NCI-H2081 (cell line): ENCODE results near the gene TOPBP1.
"Not testable (repeated sequence)": the region's sequence is repeated elsewhere in the genome, so short reads cannot be mapped to it uniquely, and the experiment has no call there.

Experiments used
- DNase-seq, 2 experiments: peaks; one replicate each; lab custom pipeline; 2025; lab: John Stamatoyannopoulos, UW

Gene TOPBP1

GRCh38 chr3:133570937-133571320 lies 90.8 kb downstream of the TOPBP1 start:
- DNase-seq = no peak

GRCh38 chr3:133570139-133570936 lies 91.4 kb downstream of the TOPBP1 start:
- no peak for DNase-seq

DNA sequence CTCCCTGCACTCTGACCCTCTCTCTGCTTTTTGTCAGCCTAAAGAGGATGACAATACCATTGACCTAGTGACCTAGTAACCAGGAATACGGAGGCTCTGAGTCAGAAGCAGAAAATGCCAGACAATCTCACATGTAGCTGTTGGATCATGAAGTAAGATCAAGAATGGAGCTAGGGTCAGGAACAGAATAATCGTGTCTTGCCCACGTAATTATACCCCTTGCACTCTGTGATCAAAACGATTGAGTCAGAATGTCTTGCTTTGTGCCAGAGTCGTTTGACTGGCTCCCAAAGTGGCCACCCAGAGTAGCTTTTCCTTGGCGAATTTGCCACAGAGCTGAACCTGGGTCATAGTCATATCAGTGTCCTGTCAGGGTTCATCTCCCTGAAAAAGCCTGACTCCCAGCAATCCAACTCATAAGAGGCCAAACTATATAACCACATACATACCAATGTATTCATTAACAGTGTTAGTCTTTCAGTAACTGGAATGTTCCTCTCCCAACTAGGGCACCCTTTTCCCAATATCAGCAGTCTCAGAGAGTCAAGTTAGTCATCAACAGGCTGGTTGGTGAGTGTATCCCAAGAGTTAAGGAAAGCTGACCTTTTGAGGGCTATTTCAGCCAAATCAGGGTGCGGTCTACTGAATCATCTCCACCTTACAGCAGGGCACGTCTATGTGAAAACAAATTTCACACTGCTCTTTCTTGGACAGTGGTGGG lies 93.3 kb downstream of the TOPBP1 start:
- no peak for DNase-seq

- no peak for DNase-seq
Measured at GRCh38 chr3:133563816-133564215, 97.9 kb downstream of the TOPBP1 start.

DNA sequence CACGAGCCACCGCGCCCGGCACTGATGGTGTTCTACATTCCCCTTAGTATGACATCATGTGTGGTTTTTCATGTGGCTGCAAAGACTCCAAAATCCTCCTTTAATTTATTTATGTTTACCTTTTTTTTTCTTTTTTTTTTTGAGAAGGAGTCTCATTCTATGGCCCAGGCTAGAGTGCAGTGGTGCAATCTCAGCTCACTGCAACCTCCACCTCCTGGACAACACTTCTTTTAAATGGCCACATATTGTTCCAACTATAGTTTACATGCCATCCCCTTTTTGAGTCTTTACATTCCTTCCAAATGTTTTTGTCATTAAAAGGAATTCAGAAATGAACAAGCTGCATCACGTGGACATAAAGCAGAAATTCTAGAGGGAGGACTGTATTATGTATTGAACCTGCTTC lies 98.6 kb downstream of the TOPBP1 start:
- DNase-seq = no peak

DNA sequence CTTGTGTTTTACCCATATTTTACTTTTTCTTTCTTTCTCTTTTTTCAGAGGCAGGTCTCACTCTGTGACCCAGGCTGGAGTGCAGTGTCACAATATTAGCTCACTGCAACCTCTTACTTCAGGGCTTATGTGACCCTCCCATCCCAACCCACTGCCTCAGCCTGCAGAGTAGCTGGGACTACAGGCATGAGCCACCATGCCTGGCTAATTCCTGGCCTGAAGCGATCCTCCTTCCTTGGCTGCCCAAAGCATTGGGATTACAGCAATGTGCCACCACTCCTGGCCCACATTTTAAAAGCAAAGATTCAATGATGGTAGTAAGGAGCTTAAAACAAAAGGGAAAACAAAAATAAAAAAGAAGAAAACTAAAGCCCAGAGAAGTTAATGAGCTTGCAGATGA lies 99.4 kb downstream of the TOPBP1 start:
- DNase-seq = no peak

DNA sequence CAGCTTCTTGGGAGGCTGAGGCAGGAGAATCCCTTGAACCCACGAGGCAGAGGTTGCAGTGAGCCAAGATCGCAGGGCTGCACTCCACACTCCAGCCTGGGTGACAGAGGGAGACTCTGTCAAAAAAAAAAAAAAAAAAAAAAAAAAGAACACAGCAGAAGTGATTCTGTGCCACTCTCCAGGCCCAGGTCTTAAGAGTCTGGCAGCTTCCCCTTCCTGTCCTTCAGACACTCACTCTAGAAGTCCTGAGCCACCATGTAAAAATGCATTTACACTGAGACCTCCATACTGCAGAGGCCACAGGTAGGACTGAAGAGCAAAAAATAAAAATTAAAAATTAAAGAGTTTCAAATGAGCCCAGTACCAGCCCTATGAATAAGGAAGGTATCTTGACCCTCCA lies 100.1 kb downstream of the TOPBP1 start:
- DNase-seq = no peak

DNA sequence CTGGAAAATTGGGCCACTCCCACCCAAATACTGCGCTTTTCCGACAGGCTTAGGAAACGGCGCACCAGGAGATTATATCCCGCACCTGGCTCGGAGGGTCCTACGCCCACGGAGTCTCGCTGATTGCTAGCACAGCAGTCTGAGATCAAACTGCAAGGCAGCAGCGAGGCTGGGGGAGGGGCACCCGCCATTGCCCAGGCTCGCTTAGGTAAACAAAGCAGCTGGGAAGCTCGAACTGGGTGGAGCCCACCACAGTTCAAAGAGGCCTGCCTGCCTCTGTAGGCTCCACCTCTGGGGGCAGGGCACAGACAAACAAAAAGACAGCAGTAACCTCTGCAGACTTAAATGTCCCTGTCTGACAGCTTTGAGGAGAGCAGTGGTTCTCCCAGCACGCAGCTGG lies 110.2 kb downstream of the TOPBP1 start:
- not testable (repeated sequence) for DNase-seq
